ENCODE measurements around the gene NFATC3. TPM values are rescaled to one million over a fixed set of nuclear protein-coding genes. Genes with fewer than 3 reads are reported as not detected.

The NFATC3 gene
- total RNA-seq, 2 experiments from 2014 or later, result 208 to 209 TPM

GRCh38 chr16:68231384-68232136 is 146.4 kb downstream of the NFATC3 start:
- Mint-ChIP-seq H3K27me3 (peaks cover 4% of the 10 kb centered on the region), H3K27ac (no peak overlapping the region), H3K4me1 (peaks cover 31% of the 10 kb centered on the region), H3K4me3 (no peak overlapping the region), H3K9me3 (no peaks in the 10 kb centered on the region), H3K36me3 (ENCODE audit: low read depth) (peaks cover 31% of the 10 kb centered on the region)
- ChIA-PET CTCF (interaction anchor here (0.6 kb wide), 1 partner anchor 247 kb away, joined by 3 read pairs; no protein-coding TSS in a partner anchor), POLR2A (no interaction called here)
- DNase-seq, result no peak

GRCh38 chr16:68232335-68232734 is 147.2 kb downstream of the NFATC3 start:
- Mint-ChIP-seq H3K9me3 (no peaks in the 10 kb centered on the region), H3K4me1 (peaks cover 31% of the 10 kb centered on the region), H3K27me3 (peaks cover 4% of the 10 kb centered on the region), H3K36me3 (ENCODE audit: low read depth) (peaks cover 25% of the 10 kb centered on the region), H3K27ac (no peak overlapping the region), H3K4me3 (no peak overlapping the region)
- POLR2A ChIA-PET, result no interaction called here
- CTCF ChIA-PET, result no interaction called here
- no peak for DNase-seq

- Mint-ChIP-seq H3K27me3 (peaks cover 4% of the 10 kb centered on the region), H3K4me3 (no peak overlapping the region), H3K27ac (peak overlapping the region; percentile 28), H3K4me1 (peaks cover 29% of the 10 kb centered on the region), H3K9me3 (no peaks in the 10 kb centered on the region), H3K36me3 (ENCODE audit: low read depth) (peaks cover 18% of the 10 kb centered on the region)
- CTCF ChIA-PET, result no interaction called here
- DNase-seq, result no peak
- POLR2A ChIA-PET, result no interaction called here
Observed at GRCh38 chr16:68233085-68233834, 148.1 kb downstream of the NFATC3 start.

- no peak for DNase-seq
- Mint-ChIP-seq H3K4me3 (no peak overlapping the region), H3K36me3 (ENCODE audit: low read depth) (peaks cover 18% of the 10 kb centered on the region), H3K9me3 (no peaks in the 10 kb centered on the region), H3K27me3 (peaks cover 4% of the 10 kb centered on the region), H3K27ac (no peak overlapping the region), H3K4me1 (peaks cover 32% of the 10 kb centered on the region)
- CTCF ChIA-PET, result interaction anchor here (1.2 kb wide), 1 partner anchor 95 kb away, joined by 6 read pairs; no protein-coding TSS in a partner anchor
- POLR2A ChIA-PET, result no interaction called here
Observed at GRCh38 chr16:68233835-68234187, 148.6 kb downstream of the NFATC3 start.

GRCh38 chr16:68234188-68235107 is 149.3 kb downstream of the NFATC3 start:
- ChIA-PET CTCF (interaction anchor here (1.2 kb wide), 1 partner anchor 95 kb away, joined by 6 read pairs; no protein-coding TSS in a partner anchor), POLR2A (interaction anchor here (1.3 kb wide), 1 partner anchor 51 kb away, joined by 3 read pairs; no protein-coding TSS in a partner anchor)
- no peak overlapping the region for H3K27ac Mint-ChIP-seq
- H3K36me3 Mint-ChIP-seq (ENCODE audit: low read depth), result peaks cover 12% of the 10 kb centered on the region
- H3K4me1 Mint-ChIP-seq, result peaks cover 30% of the 10 kb centered on the region
- DNase-seq, result no peak
- no peaks in the 10 kb centered on the region for H3K9me3 Mint-ChIP-seq
- H3K27me3 Mint-ChIP-seq, result peaks cover 4% of the 10 kb centered on the region
- no peak overlapping the region for H3K4me3 Mint-ChIP-seq

GRCh38 chr16:68235108-68235886 is 150.1 kb downstream of the NFATC3 start:
- CTCF ChIA-PET, result interaction anchor here (1.2 to 2.4 kb wide), 2 partner anchors 29 to 94 kb away, joined by 6 to 7 read pairs; partner anchors contain the start of gene SLC7A6
- H3K4me3 Mint-ChIP-seq, result peak overlapping the region; percentile 1
- H3K27me3 Mint-ChIP-seq, result peaks cover 4% of the 10 kb centered on the region
- peaks cover 11% of the 10 kb centered on the region for H3K36me3 Mint-ChIP-seq (ENCODE audit: low read depth)
- H3K27ac Mint-ChIP-seq, result no peak overlapping the region
- no peak for DNase-seq
- H3K9me3 Mint-ChIP-seq, result no peaks in the 10 kb centered on the region
- peaks cover 32% of the 10 kb centered on the region for H3K4me1 Mint-ChIP-seq
- POLR2A ChIA-PET, result interaction anchor here (1.3 to 1.9 kb wide), 3 partner anchors 11 to 50 kb away, joined by 3 to 9 read pairs (median 3); partner anchors contain the start of gene PLA2G15

- DNase-seq, result no peak
- Mint-ChIP-seq H3K4me3 (peak within 1 kb of the TSS; percentile 96), H3K27me3 (peaks cover 4% of the 10 kb centered on the region), H3K27ac (no peak within 1 kb of the TSS), H3K4me1 (peaks cover 32% of the 10 kb centered on the region), H3K36me3 (ENCODE audit: low read depth) (peaks cover 6% of the 10 kb centered on the region), H3K9me3 (no peaks in the 10 kb centered on the region)
- POLR2A ChIA-PET, result interaction anchor here (1.3 to 1.9 kb wide), 3 partner anchors 10 to 50 kb away, joined by 3 to 9 read pairs (median 3); partner anchors contain the start of gene PLA2G15
- CTCF ChIA-PET, result interaction anchor here (2.4 kb wide), 1 partner anchor 28 kb away, joined by 7 read pairs; the partner anchor contains the start of gene SLC7A6
Observed at GRCh38 chr16:68235887-68236136, 150.6 kb downstream of the NFATC3 start, which contains the start of gene ESRP2. Gene ESRP2, minus strand, starts transcription at chr16:68236127. Its CDS starts 82 bp downstream, at chr16:68236045.

- Mint-ChIP-seq H3K4me3 (peak overlapping the region; percentile 96), H3K9me3 (no peaks in the 10 kb centered on the region), H3K36me3 (ENCODE audit: low read depth) (peaks cover 5% of the 10 kb centered on the region), H3K27ac (no peak overlapping the region), H3K27me3 (peaks cover 4% of the 10 kb centered on the region), H3K4me1 (peaks cover 32% of the 10 kb centered on the region)
- no peak for DNase-seq
- CTCF ChIA-PET, result interaction anchor here (0.8 to 2.4 kb wide), 3 partner anchors 28 to 142 kb away, joined by 3 to 7 read pairs (median 3); partner anchors contain the start of gene SLC7A6
- POLR2A ChIA-PET, result interaction anchor here (0.6 to 1.9 kb wide), 4 partner anchors 9 to 75 kb away, joined by 3 to 9 read pairs (median 4); partner anchors contain the start of genes PLA2G15, PRMT7 and SLC7A6OS
Observed at GRCh38 chr16:68236137-68236825, 151.1 kb downstream of the NFATC3 start.

GRCh38 chr16:68236826-68237242 is 151.7 kb downstream of the NFATC3 start:
- H3K9me3 Mint-ChIP-seq, result no peaks in the 10 kb centered on the region
- CTCF ChIA-PET, result interaction anchor here (0.8 to 2.4 kb wide), 4 partner anchors 25 to 143 kb away, joined by 3 to 7 read pairs (median 4); partner anchors contain the start of gene SLC7A6
- peaks cover 4% of the 10 kb centered on the region for H3K27me3 Mint-ChIP-seq
- peaks cover 32% of the 10 kb centered on the region for H3K4me1 Mint-ChIP-seq
- peaks cover 5% of the 10 kb centered on the region for H3K36me3 Mint-ChIP-seq (ENCODE audit: low read depth)
- no peak overlapping the region for H3K27ac Mint-ChIP-seq
- H3K4me3 Mint-ChIP-seq, result peak overlapping the region; percentile 96
- no peak for DNase-seq
- POLR2A ChIA-PET, result interaction anchor here (0.6 to 1.9 kb wide), 5 partner anchors 9 to 119 kb away, joined by 3 to 9 read pairs (median 3); partner anchors contain the start of genes PLA2G15, PRMT7 and SLC7A6OS

GRCh38 chr16:68237243-68238028 is 152.3 kb downstream of the NFATC3 start:
- POLR2A ChIA-PET, result interaction anchor here (0.9 to 1.9 kb wide), 3 partner anchors 8 to 118 kb away, joined by 3 to 9 read pairs (median 4); partner anchors contain the start of genes PLA2G15, PRMT7 and SLC7A6OS
- DNase-seq, result peak; percentile 90
- peaks cover 5% of the 10 kb centered on the region for H3K36me3 Mint-ChIP-seq (ENCODE audit: low read depth)
- CTCF ChIA-PET, result interaction anchor here (0.8 to 2.4 kb wide), 6 partner anchors 24 to 144 kb away, joined by 3 to 12 read pairs (median 6); partner anchors contain the start of gene SLC7A6
- H3K4me1 Mint-ChIP-seq, result peaks cover 32% of the 10 kb centered on the region
- H3K4me3 Mint-ChIP-seq, result peak overlapping the region; percentile 96
- no peaks in the 10 kb centered on the region for H3K9me3 Mint-ChIP-seq
- peaks cover 4% of the 10 kb centered on the region for H3K27me3 Mint-ChIP-seq
- peak overlapping the region; percentile 85 for H3K27ac Mint-ChIP-seq
